Middle frontal gyrus (tissue), 1 donor: ENCODE data around the gene STON1.
"Not testable (repeated sequence)": the region's sequence is repeated elsewhere in the genome, so short reads cannot be mapped to it uniquely, and the experiment has no call there.

Experiments
- DNase-seq: peaks from one replicate; pipeline ENCODE4 v3.0.0-alpha.2; 2015; ENCODE audit warnings: low spot score; ENCODE audit errors: extremely low spot score

STON1 gene

DNA sequence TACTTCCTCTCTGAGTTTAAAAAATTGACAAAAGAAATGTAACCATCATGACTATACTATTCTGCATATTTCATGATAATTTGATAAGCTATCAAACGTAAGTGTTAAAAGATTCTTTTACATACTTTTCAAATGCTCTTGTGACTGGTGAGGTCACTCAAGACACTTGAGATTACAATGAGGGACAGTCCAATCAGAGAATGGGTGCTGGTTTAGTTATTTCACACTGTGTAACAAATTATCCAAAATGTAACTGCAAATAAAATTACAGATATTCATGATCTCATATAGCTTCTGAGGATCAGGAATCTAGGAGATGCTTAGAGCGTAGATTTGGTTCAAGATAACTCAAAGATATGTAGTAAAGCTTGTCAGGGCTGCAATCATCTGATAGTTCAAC lies 83.3 kb downstream of the STON1 start:
- DNase-seq: no peak

DNA sequence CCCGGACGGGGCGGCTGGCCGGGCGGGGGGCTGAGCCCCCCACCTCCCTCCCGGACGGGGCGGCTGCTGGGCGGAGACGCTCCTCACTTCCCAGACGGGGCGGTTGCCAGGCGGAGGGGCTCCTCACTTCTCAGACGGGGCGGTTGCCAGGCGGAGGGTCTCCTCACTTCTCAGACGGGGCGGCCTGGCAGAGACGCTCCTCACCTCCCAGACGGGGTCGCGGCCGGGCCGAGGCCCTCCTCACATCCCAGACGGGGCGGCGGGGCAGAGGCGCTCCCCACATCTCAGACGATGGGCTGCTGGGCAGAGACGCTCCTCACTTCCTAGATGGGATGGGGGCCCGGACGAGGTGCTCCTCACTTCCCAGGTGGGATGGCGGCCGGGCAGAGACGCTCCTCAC lies 84.6 kb downstream of the STON1 start:
- not testable (repeated sequence) for DNase-seq

DNA sequence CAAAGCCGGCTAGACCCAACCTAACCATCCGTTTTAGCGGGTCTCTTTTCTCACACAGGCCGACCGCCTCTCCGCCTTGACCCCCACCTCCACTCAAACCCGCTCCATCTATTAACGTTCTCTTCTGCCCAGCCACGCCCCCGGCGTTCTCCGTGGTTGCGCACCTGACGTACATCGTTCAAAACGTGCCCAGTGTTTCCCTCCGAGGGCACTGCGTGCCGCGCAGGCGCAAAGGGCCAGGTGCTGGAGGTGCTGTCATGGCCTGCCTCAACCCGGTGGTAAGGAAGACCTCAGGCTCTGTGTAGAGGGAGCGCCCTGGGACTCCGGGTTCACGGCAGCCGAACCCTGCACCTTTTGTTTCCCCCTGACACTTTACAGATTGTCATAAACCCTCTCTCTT lies 87.7 kb downstream of the STON1 start, which contains the start of gene GTF2A1L:
TSS of gene GTF2A1L (plus strand) at position 239 of the 400 bp plus-strand sequence. CDS start at position 258, 19 bp downstream.
- DNase-seq: no peak

DNA sequence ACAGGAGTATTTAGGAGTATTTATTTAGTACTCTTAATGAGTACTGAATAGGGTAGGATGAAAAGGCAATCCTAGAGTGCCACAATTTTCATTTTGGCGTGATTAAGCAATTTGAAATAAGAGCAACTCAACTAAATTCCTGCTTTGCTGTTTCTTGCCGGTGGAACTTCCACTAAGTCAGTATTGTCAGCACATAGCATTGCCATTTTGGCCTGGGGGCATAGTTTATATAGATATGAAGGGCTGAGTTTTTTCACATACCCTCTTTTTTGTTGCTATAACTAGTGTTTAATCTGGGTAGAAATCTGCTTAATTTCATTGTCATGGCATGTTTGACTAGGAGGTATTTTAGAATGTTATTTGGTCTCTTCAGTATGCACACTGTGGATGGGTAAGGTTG lies 89.6 kb downstream of the STON1 start:
- no peak for DNase-seq

DNA sequence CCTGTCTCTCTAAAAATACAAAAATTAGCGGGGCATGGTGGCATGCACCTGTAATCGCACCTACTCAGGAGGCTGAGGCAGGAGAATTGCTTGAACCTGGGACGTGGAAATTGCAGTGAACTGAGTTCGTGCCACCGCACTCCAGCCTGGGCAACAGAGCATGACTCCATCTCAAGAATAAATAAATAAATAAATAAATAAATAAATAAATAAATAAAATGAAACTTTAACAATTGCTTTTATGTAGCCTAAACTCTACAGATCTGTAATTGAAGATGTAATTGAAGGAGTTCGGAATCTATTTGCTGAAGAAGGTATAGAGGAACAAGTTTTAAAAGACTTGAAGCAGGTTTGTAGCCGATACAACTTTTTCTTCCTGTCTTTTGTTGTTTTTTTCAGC lies 90.7 kb downstream of the STON1 start:
- no peak for DNase-seq

DNA sequence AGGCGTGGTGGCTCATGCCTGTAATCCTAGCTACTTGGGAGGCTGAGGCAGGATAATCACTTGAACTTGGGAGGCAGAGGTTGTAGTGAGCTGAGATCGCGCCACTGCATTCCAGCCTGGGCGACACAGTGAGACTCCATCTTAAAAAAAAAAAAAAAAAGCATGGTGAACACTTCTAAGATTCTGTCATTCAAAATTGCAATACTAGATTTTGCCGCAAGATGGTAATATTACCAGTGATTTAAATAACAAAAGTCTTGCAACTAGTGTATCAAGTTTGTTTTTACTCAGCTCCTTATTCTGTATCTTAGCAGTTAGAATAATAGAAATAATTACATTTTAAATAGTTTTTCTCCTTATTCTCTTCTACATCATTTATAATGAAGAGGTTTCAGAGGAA lies 92.7 kb downstream of the STON1 start:
- DNase-seq: not testable (repeated sequence)

DNA sequence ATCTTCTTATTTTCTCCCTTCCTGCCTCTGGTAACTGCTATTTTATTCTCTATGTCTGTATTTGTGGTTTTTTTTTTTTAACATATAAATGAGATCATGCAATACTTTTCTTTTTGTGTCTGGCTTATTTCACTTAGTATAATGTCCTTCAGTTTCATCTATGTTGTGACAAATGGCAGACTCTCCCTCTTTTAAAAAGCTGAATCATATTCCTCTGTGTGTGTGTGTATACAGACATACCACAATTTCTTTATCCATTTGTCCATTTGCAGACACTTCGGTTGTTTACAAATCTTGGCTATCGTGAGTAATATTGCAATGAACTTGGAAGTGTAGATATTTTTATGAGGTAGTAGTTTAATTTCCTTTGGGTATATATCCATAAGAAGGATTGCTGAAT lies 94.7 kb downstream of the STON1 start:
- no peak for DNase-seq

DNA sequence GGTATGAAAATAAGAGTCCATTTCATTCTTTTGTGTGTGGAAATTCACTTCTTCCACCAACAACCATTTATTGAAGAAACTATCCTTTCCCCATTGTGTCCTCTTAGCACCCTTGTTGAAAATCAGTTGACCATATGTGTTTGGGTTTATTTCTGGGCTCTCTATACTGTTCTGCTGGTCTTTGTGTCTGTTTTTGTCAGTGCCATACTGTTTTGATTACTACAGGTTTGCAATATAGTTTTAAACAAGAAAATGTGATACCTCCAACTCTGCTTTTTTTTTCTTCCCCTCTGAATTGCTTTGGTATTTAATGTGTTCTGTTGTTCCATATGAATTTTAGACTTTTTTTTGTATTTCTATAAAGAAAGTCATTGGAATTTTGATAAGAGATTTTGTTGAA lies 96.1 kb downstream of the STON1 start:
- no peak for DNase-seq

DNA sequence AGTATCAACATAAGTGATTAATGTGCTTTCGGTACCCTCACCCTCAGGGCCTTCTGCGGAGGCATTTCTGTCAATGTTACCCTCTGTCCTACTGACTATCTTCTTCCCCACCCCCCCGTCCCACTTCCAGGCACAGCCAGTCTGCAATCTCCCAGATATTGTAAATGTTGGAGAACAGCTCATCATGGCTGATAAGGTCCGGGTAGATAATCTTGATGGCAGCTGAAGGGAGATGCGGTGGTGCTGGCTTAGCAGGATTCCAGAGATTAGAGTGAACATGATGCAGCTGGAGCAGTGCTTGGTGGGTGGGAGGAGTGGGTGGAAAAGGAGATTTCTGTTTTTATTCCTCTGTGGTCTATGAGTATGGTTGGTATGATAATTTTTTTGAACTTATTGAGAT lies 103.2 kb downstream of the STON1 start:
- no peak for DNase-seq

DNA sequence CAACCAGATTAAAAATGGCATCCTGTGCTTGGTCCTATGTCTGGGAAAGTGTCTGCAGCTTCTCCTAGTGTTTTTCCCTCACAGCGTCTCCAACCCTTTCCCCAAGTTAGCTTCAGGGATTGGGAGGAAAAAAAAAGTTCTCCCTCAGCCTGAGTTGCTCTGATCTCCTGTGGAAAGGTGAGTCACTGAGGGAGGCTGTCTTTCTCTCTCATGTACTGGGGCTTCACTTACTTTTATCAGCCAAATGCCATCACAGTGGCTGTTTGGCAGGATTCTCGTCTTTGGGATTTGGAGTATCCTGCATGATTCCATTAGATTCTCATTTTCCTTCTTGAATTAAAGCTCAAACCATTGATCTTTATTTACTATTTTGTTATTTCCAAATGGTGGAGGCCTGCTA lies 105.8 kb downstream of the STON1 start:
- no peak for DNase-seq

DNA sequence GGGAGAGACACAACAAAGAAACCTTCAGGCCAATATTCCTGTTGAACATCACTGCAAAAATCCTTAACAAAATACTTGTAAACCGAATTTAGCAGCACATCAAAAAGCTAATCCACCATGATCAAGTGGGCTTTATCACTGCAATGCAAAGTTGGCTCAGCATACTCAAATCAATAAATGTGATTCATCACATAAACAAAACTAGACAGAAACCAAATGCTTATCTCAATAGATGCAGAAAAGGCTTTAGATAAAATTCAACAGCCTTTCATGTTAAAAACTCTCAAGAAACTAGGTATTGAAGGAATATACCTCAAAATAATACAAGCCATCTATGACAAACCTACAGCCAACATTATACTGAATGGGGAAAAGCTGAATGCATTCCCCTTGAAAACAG lies 108.3 kb downstream of the STON1 start:
- DNase-seq: no peak
